OCI-LY1 (cell line): ENCODE data around the gene TMEM187.

Source experiments
- H2AFZ ChIP-seq: fragments of 200-600 bp; sonication (generic), shearing (Covaris generic); 2 replicates; pipeline ENCODE4 v1.6.0; 2014; ENCODE audit warnings: antibody characterized with exemption, mild to moderate bottlenecking, low read length
- H3F3A ChIP-seq: fragments of 200-600 bp; sonication (generic), shearing (Covaris generic); 2 replicates; pipeline ENCODE4 v1.6.0; 2014; ENCODE audit warnings: mild to moderate bottlenecking, antibody characterized with exemption, low read length, moderate library complexity; ENCODE audit not compliant: insufficient read depth
- H3K27ac ChIP-seq: fragments of 200-600 bp; sonication (generic); 2 replicates; pipeline ENCODE4 v1.5.1; 2014; ENCODE audit warnings: low read length, mixed run types, mild to moderate bottlenecking, low read depth; ENCODE audit not compliant: poor library complexity, severe bottlenecking
- H3K27me3 ChIP-seq: fragments of 200-600 bp; sonication (generic); 2 replicates; pipeline ENCODE4 v1.6.0; 2014; ENCODE audit warnings: antibody characterized with exemption, mild to moderate bottlenecking, low read length, moderate library complexity; ENCODE audit not compliant: insufficient read depth
- H3K36me3 ChIP-seq: fragments of 200-600 bp; sonication (generic); 2 replicates; pipeline ENCODE4 v1.6.1; 2014; ENCODE audit warnings: mild to moderate bottlenecking, antibody characterized with exemption, low read length, moderate library complexity, mixed read lengths; ENCODE audit not compliant: insufficient read depth
- H3K4me1 ChIP-seq: fragments of 200-600 bp; sonication (generic); 2 replicates; pipeline ENCODE4 v1.5.1; 2014; ENCODE audit warnings: mild to moderate bottlenecking, low read length, moderate library complexity; ENCODE audit not compliant: insufficient read depth, severe bottlenecking
- H3K4me2 ChIP-seq: fragments of 200-600 bp; sonication (generic), shearing (Covaris generic); 2 replicates; pipeline ENCODE4 v1.6.1; 2014; ENCODE audit warnings: low read length
- H3K4me3 ChIP-seq: fragments of 200-600 bp; sonication (generic); 2 replicates; pipeline ENCODE4 v1.5.1; 2014; ENCODE audit warnings: low read length, low read depth, mild to moderate bottlenecking, mixed read lengths; ENCODE audit not compliant: poor library complexity, severe bottlenecking
- H3K79me2 ChIP-seq: fragments of 200-600 bp; shearing (Covaris generic); 2 replicates; pipeline ENCODE4 v1.6.1; 2016; ENCODE audit warnings: mixed run types, low read length, mixed read lengths; ENCODE audit not compliant: insufficient read depth
- H3K9ac ChIP-seq: fragments of 200-600 bp; sonication (generic), shearing (Covaris generic); 2 replicates; pipeline ENCODE4 v1.6.1; 2014; ENCODE audit warnings: mild to moderate bottlenecking, low read length, mixed read lengths
- H3K9me2 ChIP-seq: fragments of 200-600 bp; sonication (generic), shearing (Covaris generic); 2 replicates; pipeline ENCODE4 v1.6.1; 2014; ENCODE audit warnings: low read depth, mild to moderate bottlenecking, low read length, mixed read lengths
- H3K9me3 ChIP-seq: fragments of 200-600 bp; shearing (Covaris generic); 2 replicates; pipeline ENCODE4 v1.6.1; 2014; ENCODE audit warnings: low read length, mixed read lengths
- H4K20me1 ChIP-seq: fragments of 200-600 bp; sonication (generic), shearing (Covaris generic); 2 replicates; pipeline ENCODE4 v1.6.0; 2016; ENCODE audit warnings: mild to moderate bottlenecking, low read length; ENCODE audit not compliant: insufficient read depth
- EZH2 ChIP-seq: fragments of 200-600 bp; sonication (generic), shearing (Covaris generic); IDR thresholded peaks from 2 replicates; pipeline ENCODE4 v1.8.0; 2017; ENCODE audit warnings: borderline replicate concordance, mixed run types, mild to moderate bottlenecking, antibody characterized with exemption, low read length, moderate library complexity, mixed read lengths
- TF ChIP-seq, protein P1 (sequence below): fragments of 200-600 bp; sonication (generic), shearing (Covaris generic); IDR thresholded peaks from 2 replicates; pipeline ENCODE4 v1.5.1; 2017; ENCODE audit warnings: mild to moderate bottlenecking, antibody characterized with exemption, low read length, moderate library complexity, mixed read lengths

TMEM187 gene

DNA sequence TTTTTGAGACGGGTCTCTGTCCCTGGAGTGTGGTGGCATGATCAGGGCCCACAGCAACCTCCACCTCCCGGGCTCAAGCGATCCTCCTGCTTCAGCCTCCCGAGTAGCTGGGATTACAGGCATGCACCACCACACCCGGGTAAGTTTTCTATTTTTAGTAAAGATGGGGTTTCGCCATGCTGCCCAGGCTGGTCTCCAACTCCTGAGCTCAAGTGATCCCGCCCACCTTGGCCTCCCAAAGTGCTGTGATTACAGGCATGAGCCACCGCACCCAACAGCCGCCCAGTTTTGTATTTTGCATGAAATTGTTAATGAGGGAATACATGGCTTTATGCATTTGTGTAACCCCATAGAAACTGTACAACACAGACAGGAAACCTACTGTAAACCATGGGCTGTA, 43.7 kb upstream of the TMEM187 start:
- Histone ChIP-seq H3K9me2 (no peaks in the 10 kb centered on the region), H3F3A (no peaks in the 10 kb centered on the region), H4K20me1 (no peaks in the 10 kb centered on the region), H3K9me3 (no peaks in the 10 kb centered on the region), H3K4me2 (peak overlapping the region; percentile 73), H3K36me3 (peaks cover 31% of the 10 kb centered on the region; the same call in 1 of the 2 replicates), H2AFZ (no peak overlapping the region), H3K4me3 (peak overlapping the region; percentile 59), H3K27me3 (no peaks in the 10 kb centered on the region), H3K79me2 (no peaks in the 10 kb centered on the region), H3K4me1 (peaks cover 51% of the 10 kb centered on the region), H3K27ac (peak overlapping the region; percentile 79), H3K9ac (peak overlapping the region; percentile 47)
- no peak for TF ChIP-seq EZH2
- TF ChIP-seq, protein P1, sequence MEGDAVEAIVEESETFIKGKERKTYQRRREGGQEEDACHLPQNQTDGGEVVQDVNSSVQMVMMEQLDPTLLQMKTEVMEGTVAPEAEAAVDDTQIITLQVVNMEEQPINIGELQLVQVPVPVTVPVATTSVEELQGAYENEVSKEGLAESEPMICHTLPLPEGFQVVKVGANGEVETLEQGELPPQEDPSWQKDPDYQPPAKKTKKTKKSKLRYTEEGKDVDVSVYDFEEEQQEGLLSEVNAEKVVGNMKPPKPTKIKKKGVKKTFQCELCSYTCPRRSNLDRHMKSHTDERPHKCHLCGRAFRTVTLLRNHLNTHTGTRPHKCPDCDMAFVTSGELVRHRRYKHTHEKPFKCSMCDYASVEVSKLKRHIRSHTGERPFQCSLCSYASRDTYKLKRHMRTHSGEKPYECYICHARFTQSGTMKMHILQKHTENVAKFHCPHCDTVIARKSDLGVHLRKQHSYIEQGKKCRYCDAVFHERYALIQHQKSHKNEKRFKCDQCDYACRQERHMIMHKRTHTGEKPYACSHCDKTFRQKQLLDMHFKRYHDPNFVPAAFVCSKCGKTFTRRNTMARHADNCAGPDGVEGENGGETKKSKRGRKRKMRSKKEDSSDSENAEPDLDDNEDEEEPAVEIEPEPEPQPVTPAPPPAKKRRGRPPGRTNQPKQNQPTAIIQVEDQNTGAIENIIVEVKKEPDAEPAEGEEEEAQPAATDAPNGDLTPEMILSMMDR = no peak

DNA sequence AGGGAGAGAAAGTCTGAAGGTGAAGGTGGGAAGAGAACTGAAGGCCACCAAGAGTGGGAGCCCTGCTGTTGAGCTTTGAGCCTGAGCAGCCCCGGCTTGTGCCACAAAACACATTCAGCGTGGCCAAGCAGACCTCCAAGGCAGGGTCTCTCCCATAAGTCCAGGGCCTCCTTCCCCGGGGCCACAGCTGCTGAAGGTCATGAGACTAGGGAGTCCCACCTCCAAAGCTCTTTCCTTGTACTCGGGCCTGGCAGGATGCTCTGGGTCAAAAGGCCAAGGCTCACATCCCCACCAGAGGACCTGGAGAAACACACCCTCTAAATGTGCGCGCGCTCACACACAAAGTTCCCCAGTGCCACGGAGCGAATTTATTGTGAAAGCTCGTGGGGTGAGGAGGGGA, 43.0 kb upstream of the TMEM187 start:
- peak overlapping the region; percentile 73 for H3K4me2 ChIP-seq
- H3K4me3 ChIP-seq = peak overlapping the region; percentile 59
- H3K27me3 ChIP-seq = no peaks in the 10 kb centered on the region
- peaks cover 48% of the 10 kb centered on the region for H3K4me1 ChIP-seq
- H2AFZ ChIP-seq = no peak overlapping the region
- no peaks in the 10 kb centered on the region for H3K9me2 ChIP-seq
- no peaks in the 10 kb centered on the region for H3K9me3 ChIP-seq
- no peaks in the 10 kb centered on the region for H3F3A ChIP-seq
- H3K27ac ChIP-seq = peak overlapping the region; percentile 79
- no peaks in the 10 kb centered on the region for H3K79me2 ChIP-seq
- TF ChIP-seq, protein P1 = no peak
- TF ChIP-seq EZH2 = no peak
- peak overlapping the region; percentile 47 for H3K9ac ChIP-seq
- H4K20me1 ChIP-seq = no peaks in the 10 kb centered on the region
- H3K36me3 ChIP-seq = peaks cover 31% of the 10 kb centered on the region; the same call in 1 of the 2 replicates

DNA sequence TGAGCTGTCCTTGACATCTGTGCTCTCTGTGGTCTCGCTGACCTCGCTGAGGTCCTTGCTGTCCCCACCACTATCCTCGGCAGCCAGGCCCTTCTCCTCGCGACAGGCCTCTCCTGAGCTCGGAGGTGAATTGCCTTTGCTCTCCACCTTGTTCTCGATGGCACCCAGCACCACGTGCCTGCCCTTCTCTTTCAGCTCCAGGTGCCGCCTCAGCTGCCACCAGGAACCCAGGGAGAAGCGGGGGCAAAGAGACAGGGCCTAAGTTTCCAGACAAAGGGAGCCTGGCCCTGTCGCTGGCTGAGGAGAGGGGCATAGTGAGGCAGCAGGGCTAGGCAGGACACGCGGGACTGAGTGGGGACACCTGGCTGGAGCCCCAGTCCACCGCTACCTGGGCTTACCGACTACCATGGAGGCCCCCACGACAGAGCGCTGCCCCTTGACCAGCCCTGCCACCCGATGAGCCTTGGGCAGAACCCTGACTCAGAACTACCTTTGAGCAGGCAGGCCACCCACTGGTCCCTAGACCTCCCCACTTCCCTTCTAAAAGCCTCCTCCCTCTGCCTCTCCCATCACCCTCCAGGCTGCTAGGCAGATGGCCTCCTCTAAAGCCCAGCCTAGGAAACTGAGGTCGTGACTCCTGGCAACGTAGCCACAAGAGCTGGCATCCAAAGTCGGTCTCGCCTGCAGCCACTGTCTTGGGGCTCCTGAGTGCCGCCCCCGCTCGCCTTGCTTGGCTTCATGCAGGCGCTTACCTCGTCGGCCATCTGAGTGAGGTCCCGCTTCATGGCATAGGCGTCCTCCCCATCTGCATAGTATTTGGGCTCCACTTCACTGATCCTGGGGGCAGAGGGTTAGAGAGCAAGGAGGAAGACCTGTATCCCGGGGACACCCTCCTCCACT, 42.3 kb upstream of the TMEM187 start:
- TF ChIP-seq, protein P1 = no peak
- no peak for TF ChIP-seq EZH2

More for the DNA sequence above, 42.3 kb upstream of the TMEM187 start:
- Histone ChIP-seq H2AFZ (no peak overlapping the region), H3K4me3 (no peak overlapping the region), H3K27me3 (no peaks in the 10 kb centered on the region), H3F3A (no peaks in the 10 kb centered on the region), H3K27ac (peak overlapping the region; percentile 79), H3K9me2 (no peaks in the 10 kb centered on the region), H3K9me3 (no peaks in the 10 kb centered on the region), H3K79me2 (no peaks in the 10 kb centered on the region), H3K9ac (peak overlapping the region; percentile 47; the same call in 1 of the 2 replicates), H4K20me1 (no peaks in the 10 kb centered on the region), H3K4me2 (peak overlapping the region; percentile 73; the same call in 1 of the 2 replicates), H3K4me1 (peaks cover 41% of the 10 kb centered on the region), H3K36me3 (peaks cover 31% of the 10 kb centered on the region; the same call in 1 of the 2 replicates)
